Epithelial cell of esophagus (primary cell): Measurements from ENCODE around the gene MTFMT.

Source experiments
- DNase-seq: peaks from one replicate; pipeline ENCODE4 v3.0.0; 2010; ENCODE audit warnings: low read depth
- H3K4me3 ChIP-seq: 2 replicates; pipeline ENCODE4 v1.5.1; 2011; ENCODE audit warnings: mild to moderate bottlenecking, low read length, control low read depth
- TF ChIP-seq, protein P1 (sequence below): IDR thresholded peaks from 2 replicates; pipeline ENCODE4 v1.5.1; 2011; ENCODE audit warnings: low read depth, mild to moderate bottlenecking, low read length, control low read depth, inconsistent platforms; ENCODE audit not compliant: insufficient read depth; ENCODE audit errors: missing control alignments

Gene MTFMT

DNA sequence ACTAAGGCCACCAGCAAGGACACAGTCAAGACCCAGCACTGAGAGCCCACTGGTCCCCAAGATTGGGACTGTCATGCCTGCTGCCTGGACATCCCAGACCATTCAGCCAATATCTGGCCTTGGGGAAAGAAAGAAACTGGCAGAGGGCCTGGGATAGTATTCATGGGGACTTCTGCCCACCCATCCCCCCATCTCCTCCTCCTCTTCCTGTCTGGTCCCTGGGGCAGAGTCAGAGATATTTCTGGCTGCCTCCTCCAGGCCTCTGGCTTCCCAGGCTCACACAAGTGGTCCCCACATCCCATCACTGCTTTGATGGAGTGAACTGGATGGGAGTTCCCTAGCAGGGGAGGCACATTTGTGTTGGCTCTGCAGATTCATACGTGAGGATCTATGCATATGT, 42.6 kb upstream of the MTFMT start:
- DNase-seq: no peak
- TF ChIP-seq, protein P1, sequence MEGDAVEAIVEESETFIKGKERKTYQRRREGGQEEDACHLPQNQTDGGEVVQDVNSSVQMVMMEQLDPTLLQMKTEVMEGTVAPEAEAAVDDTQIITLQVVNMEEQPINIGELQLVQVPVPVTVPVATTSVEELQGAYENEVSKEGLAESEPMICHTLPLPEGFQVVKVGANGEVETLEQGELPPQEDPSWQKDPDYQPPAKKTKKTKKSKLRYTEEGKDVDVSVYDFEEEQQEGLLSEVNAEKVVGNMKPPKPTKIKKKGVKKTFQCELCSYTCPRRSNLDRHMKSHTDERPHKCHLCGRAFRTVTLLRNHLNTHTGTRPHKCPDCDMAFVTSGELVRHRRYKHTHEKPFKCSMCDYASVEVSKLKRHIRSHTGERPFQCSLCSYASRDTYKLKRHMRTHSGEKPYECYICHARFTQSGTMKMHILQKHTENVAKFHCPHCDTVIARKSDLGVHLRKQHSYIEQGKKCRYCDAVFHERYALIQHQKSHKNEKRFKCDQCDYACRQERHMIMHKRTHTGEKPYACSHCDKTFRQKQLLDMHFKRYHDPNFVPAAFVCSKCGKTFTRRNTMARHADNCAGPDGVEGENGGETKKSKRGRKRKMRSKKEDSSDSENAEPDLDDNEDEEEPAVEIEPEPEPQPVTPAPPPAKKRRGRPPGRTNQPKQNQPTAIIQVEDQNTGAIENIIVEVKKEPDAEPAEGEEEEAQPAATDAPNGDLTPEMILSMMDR: no peak
- H3K4me3 ChIP-seq: no peak overlapping the region

DNA sequence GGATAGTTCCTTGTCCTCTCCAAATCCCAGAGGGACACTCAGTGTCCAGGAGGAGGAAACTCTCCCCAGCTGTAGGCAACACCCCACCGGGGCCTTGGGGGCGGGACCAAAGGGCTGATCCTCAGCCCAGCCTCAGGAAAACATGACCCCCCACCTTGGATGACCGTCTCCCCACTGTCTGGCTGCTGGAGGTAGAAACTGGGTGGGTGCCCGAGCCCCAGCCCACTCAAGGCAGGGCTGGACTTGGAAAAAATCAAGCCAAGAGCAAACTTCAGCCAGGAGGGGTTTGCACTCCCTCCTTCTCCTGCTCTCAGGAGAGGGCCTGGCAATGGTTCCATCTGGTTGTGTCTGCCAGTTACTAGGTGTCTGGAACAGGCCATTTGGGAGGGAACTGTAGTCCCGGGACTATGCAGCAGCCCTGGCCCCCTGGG, 42.0 kb upstream of the MTFMT start:
- DNase-seq: no peak
- H3K4me3 ChIP-seq: no peak overlapping the region
- TF ChIP-seq, protein P1: no peak

DNA sequence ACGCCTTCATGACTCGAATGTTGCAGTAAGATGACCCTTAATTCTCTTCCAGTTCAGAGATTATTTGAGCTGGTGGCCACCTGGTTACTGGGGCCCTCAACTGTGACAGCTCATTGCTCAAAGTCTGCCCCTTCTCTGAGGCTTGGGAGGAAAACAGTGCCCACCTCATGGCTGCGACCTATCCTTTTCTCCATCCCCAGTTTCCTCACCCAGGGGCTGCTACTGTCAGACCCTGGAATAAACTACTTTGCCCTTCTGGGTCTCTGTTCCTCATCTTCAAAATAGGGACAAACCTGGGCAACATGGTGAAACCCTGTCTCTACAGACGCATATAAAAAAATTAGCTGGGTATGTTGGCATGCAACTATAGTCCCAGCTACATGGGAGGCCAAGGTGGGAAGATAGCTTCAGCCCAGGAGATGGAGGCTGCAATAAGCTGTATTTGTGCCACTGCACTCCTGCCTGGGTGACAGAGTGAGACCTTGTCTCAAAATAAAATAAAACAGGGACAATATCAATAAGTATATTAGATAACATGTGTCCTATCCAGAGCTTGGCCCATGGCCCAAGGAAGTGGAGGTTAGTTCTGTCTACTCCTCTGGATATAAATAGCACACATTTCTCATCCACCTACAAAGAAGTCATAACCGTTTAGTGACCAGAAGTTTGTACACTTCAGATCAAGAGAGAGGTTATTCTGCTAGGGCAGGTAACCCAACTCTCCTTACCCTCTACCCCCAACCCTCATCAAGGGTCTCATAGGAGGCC, 40.5 kb upstream of the MTFMT start:
- DNase-seq: no peak
- no peak overlapping the region for H3K4me3 ChIP-seq
- TF ChIP-seq, protein P1: no peak

DNA sequence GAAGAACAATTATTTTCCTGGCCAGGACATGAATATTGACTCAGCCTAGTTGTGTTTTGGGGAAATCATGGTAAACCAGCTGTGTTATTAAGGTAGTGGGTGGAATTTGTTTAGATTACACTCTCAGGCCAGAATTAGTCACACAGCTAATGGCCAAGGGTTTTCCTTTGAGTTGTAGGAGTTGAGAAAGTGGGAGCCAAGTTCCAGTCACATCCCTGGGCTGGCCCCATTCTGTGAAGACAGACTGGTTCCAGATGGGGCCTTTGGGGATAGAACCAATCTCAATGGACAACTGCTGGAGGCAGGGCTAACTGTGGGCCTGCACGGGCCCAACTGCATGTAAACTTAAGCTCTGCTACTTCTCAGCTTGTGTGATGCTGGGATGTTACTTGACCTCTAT, 39.7 kb upstream of the MTFMT start:
- DNase-seq: no peak
- TF ChIP-seq, protein P1: no peak
- H3K4me3 ChIP-seq: no peak overlapping the region

DNA sequence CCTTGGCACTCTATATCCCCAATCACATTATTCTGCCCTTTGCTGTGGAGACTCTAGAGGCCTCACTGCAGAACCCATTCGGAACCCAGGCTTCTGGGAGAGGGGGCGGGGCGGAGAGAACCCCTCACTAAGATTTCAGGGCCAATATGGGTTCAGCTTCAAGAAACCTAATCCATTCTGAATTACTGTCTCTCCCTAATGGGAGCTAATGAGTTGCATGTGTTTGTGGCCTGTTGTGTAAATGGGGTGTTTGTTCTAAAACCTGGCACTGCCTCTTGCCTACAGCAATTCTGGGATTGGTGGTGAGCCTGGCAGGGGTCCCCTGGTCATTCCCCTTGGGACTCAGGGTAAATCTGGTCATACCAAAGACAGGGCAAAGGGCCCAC, 39.0 kb upstream of the MTFMT start:
- TF ChIP-seq, protein P1: no peak
- no peak overlapping the region for H3K4me3 ChIP-seq
- DNase-seq: no peak

DNA sequence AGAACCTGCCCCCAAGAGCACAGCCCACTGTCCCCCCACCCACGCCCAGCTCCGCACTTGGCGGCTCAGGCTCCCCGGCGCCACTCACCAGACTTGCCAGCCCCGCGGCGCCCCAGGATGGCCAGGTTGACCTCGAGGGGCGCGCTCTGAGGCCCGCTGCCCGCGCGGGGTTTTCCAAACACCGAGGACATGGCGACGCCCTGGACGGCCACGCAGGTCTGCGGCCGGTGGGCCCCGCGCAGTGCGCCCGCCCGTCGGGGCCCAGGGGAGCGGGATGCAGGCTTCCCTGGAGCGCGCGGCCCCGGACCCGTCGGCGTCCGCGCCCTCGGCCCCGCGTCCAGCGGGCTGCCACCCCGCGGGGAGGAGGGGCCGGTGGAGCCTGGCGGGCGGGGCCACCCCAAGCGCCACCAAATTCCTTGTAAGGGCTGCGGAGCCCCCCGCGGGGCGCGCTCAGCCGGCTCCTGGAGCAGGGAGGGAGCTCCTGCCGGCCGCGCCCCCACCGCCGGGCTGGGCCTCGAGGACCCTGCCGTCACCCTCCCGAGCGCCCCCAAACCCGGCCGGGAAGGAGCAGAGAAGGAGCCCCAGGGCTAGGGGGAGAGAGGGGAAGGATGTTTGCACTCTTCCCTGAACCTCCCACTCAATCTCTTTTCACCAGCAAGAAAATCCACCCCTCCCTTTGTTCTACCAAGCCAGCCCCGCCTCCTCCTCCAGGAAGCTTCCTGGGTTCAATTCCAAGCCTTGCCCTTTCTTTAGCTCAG, 38.4 kb upstream of the MTFMT start, which contains the start of gene RASL12:
RASL12 (minus strand) TSS at position 347 of the 758 bp plus-strand sequence; CDS start at position 191, 156 bp downstream.
- TF ChIP-seq, protein P1: no peak
- no peak within 1 kb of the TSS for H3K4me3 ChIP-seq
- DNase-seq: no peak
